Limb (tissue), 2 donors: Measurements from ENCODE around the gene GLB1L.

Experiments
- DNase-seq, 2 donors: peaks; one replicate each; pipeline ENCODE4 v3.0.0-alpha.2; 2016; ENCODE audit errors: extremely low spot score in 2 of 2

Gene GLB1L

DNA sequence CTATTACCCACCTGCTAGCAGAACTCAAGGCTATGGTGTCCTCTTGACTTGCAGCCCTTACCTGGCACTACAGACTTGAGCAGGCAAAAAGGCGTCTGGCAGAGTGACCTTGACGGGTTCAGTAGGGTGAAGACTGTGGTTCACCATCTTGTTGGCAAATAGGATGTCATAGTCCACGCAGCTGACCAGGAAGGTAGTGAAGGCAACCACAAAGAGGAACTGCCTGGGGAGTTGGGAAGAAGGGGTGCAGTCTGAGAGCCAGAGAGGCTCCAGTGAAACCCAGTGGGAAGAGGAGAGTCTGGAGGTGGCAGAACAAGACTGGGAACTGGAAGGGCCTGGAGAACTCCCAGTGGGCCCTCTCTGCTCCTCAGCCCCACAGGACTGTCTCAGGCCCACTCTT is 19.9 kb downstream of the GLB1L start:
- no peak for DNase-seq

- no peak for DNase-seq
Measured at GRCh38 chr2:219223831-219224610, 21.2 kb downstream of the GLB1L start.

DNA sequence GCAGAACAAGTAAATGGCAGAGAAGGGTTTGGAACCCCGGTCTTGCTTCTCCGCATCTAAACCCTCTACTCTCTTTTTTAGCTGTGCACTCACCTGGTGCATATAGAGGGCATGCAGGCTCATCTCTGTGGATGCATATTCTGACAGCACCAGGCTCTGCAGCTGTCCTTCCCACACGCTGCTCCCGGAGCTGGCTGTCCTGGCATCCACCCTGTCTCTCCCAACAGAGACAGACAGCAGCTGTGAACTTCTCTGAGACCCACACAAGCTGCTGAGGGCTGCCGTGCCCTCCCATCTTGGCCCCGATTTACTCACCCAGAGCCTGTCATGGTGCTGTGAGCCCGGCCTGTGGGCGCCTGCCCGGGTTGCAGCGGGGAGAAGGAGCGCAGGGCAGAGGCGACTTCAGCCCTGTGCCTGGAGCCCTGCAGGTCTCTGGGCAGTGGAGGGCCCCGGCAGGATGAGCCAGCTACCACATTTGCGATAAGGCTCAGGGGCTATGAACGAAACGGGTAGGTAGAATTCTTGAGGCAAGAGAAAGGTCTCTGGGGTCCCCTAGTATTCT is 23.2 kb downstream of the GLB1L start:
- no peak for DNase-seq

DNA sequence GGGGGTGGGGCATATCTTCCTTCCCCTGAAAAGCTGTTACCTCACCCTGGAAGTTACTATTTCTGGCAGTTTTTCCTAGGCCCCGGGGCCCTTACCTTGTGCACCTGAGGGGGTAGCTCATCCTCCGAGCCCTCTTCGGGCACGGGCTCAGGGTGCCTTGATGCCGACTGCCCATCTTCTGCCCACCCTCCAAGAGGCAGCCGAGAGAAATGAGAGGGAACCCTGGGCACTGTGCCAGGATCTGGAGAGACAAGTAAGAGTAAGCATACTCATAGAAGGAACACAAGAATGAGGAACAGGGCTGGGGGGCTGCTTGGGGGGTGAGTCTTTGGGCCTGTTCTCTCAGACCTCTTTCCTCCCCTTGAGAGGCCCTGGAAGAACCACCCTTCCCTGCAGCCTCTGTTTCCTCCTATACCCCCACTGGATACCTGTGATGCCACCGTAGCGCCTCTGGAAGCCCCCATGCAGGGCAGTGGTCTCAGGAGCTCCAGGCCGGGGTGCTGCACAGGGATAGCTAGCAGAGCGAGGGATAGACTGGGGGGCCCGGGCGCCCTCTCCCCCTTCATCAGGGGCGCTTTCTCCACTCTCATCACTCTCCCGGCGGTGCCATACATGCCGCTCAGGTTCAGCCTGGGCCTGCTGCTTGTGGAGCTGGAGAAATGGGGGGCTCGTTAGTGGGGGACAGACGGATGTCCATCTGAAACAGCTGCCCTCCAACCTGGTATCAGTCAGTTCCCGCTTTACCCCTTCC is 24.4 kb downstream of the GLB1L start:
- no peak for DNase-seq

- no peak for DNase-seq
Measured at GRCh38 chr2:219219784-219220532, 25.3 kb downstream of the GLB1L start.

DNA sequence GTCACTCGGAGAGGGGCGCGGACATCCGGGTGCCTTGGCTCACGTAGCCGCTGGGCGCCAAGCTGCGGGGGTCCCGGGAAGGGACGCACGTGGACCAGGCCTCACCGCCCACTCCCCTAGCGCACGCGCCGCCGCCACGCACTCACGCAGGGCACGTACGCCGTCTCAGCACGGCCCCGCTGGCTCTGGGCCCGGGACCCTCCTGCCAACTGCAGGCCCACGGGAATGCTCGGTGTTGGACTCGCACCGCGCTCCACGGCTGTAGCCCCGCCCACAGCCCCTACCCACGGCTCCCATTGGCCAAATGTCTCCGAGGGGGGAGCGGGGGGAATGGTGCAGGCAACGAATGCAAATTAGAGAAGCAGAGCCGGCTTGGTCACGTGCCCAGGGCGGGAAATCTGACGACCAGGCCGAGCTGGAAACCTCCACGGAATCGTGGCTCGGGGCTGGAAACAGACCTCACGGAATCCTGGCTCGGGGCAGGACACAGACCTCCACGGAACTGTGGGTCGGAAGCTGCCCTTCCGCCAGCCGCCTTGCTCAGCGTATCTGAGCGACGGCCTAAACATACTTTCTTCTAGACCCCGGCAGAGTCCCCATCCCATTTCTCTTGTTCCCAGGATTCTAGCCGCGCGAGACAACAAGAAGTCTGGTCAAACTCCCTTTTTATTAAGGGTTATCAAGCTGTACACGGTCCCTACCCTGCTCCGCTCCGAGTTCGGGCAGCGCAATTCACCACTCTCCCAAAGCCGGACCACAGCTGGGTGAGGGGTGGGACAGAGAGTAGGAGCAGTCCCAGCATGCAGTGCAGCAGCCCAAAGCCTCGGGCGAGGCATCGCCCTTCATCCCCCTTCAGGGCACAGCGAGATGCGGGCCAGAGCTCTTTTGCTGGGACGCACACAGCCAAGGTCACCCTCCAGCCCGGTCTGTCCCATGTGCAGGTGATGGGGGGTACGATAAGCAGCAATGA is 26.2 kb downstream of the GLB1L start, which contains the start of gene ABCB6:
ABCB6 (minus strand) TSS at position 227 of the 970 bp plus-strand sequence. CDS start 285 bp downstream, outside the sequence.
- peak; percentile 97 to 99 for DNase-seq

DNA sequence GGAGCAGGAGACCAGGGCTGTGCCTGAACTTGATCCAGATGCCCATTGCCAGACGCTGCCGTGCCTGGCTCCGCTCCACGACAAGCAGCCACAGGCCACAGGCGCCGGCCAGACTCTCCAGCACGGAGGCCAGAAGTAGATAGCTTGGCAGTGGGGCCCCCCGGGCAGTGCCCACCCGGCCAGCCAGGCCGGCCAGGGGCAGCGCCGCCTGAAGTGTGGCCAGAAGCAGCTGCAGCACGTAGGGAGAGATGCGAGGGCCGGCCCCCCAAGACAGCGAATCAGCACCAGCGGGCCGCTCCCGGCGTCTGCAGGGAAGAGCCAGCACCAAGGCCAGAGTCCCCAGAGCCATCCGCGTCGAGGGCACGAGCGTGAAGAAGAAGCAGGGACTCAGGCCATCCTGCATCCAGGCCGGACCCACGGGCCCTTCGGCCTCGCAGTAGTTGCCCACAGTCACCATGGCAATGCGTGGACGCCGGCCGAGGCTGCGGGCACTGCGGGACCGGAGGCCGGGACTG is 27.0 kb downstream of the GLB1L start:
- peak in 1 of 2 donors; percentile 46 for DNase-seq

DNA sequence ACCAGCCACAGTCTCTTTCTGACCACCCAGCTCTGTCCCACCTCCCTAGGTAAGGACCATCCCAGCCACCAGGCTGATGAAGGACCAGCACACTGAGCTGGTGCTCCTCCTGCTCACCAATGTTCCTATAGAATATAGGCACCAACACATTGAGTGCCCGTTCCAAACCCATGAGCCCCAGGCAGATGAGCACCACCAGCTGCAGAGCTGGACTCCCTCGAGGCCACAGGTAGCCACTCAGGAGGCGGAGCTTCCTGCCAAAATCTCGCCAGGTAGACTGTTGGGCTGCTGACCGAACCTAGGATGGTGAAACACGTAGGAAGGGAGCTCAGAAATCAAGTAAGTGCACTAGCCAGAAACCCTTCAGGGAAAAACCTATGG is 28.7 kb downstream of the GLB1L start:
- no peak for DNase-seq

- DNase-seq: no peak
Measured at GRCh38 chr2:219215871-219216534, 29.2 kb downstream of the GLB1L start.

GRCh38 chr2:219214786-219215185 is 30.5 kb downstream of the GLB1L start:
- no peak for DNase-seq

DNA sequence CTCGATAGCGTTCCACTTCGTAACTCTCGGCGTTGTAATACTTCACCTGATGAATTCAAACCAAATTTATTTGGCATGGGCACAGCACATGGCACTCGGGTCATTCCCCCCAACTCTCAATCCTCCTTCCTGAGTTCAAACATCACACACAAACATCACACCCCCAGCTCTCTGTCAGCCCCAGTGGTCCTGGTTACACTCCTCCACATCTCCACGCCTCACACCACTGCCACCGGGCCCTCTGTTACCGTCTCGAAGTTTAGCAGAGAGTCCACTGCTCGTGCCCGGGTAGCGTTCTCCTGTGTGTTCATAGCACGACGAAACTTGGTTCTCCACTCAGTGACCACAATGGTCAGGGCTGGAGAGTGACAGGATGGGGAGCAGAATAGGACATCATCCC is 31.1 kb downstream of the GLB1L start:
- no peak for DNase-seq

GRCh38 chr2:219213486-219214071 is 31.7 kb downstream of the GLB1L start:
- DNase-seq: no peak

GRCh38 chr2:219213026-219213415 is 32.2 kb downstream of the GLB1L start:
- DNase-seq: no peak

DNA sequence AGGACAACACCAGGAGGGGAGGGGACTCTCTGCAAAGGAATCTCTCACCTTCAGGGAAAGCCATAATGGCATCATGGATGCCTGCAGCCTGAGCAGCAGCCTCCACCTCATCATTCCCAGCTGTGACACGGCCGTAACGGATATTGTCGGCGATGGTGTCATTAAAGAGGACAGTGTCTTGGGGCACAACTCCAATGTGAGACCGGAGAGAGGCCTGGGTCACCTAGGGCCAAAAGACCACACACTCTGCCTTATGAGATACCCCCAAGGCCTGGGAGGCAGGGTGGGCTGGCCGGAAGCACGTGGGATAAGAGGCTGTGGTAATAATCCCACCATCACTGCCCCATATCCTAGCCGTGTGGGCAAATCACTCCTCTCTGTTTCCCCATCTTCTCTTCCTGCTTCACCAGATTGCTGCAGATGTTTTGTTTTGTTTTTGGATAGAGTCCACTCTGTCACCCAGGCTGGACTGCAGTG is 34.3 kb downstream of the GLB1L start:
- DNase-seq: no peak

DNA sequence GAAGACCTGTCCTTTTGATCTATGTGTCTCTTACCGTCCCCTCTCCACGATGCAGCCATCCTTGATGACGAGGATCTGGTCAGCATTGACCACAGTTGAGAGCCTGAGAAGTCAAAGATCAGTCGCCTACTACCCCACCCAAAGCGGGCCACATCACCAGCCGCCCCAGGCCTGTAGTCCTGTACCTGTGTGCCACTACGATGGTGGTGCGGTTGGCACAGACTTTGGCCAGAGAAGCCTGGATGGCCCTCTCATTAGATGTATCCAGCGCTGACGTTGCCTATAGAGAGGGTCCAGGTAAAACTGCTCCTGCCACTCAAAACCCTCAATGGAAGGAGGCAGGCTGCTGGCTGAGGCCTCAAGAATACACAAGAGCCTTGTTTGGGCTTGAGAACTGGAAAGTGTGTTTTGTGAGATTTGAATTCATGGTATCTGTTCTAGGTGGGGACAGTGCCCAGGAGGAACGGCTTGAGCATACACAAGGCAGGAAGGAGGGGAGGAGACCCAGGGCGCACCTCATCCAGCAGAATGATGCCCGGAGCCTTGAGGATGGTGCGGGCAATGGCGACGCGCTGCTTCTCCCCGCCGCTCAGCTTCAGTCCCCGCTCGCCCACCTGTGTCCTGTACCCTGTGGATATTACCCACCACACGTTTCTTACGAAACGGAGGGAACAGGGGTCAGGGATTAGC is 34.9 kb downstream of the GLB1L start:
- no peak for DNase-seq

DNA sequence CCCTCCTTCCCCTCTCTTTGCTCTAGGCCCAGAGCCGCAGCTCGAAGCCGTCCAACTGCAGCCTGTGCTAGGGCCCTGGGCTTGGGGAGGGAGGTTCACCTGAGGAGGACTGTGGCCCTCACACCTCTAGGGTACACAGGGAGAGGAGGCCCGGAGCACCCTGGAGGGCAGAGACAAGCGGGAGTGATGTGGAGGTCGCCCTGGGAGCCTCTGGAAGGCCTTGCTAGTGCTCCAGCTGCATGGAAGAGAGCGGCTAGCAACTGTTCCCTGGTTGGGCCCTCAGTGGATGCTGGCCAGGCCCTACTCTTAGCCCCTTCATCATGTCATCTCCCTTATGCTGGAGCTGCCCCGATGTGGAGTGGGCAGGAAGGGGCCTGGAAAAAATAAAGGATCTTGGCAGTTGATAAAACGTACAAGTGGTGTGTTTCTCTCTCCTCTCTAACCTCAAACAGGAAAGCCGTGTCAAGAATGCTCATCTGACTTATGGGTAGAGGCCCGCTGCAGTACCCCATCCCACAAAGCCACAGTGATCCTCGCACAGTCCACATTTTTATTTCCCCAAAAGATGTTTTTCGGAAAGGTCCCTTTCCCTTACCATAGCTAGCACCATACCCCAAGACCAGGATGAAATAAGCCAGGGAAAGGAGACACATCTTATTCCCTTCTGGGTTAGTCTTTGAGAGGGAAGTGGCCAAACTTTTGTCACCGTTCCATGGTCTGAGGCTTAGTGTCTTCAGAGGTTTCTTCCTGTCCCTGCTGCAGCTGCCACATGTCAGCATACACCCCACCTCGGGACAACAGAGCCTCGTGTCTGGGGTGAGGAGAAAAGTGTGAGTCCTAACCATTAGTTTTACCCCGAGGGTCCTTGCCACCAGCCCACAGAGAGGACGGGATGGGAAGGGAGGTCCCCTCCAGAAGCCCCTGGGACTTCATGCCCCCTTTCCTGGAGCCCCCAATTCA is 35.7 kb downstream of the GLB1L start:
- DNase-seq: no peak

- no peak for DNase-seq
Measured at GRCh38 chr2:219207884-219208740, 37.1 kb downstream of the GLB1L start.
